MCF 10A (cell line): ENCODE measurements around the gene CHGA. TPM values are rescaled to one million over a fixed set of nuclear protein-coding genes. Genes with fewer than 3 reads are reported as not detected.
A peak's percentile ranks its signal among the peaks of the same experiment; 100 is the strongest.

Experiments used
- BruUV-seq: library from RNA; stranded (reverse); fragments of 400-500 nt; replicated peaks from 2 replicates; lab custom pipeline; 2021; lab: Mats Ljungman, UMichigan
- CTCF ChIA-PET: fragments of 300-600 bp; sonication (Branson Sonifier 250); formaldehyde crosslinking; extraction: SDS; loops from one replicate; lab custom pipeline; 2021; ENCODE audit warnings: antibody characterized with exemption, inconsistent platforms; lab: Yijun Ruan, JAX
- POLR2A ChIA-PET: fragments of 300-600, 350-650 bp; sonication (Branson Sonifier 250); formaldehyde crosslinking; extraction: SDS; loops from one replicate; lab custom pipeline; 2020; ENCODE audit warnings: antibody characterized with exemption, inconsistent platforms; lab: Yijun Ruan, JAX
- DNase-seq: peaks from one replicate; pipeline ENCODE4 v3.0.0-alpha.2; 2018; ENCODE audit not compliant: unreplicated experiment
- H3K27ac Mint-ChIP-seq: one replicate; pipeline ENCODE4 v1.8.0; 2022; ENCODE audit warnings: mild to moderate bottlenecking, low read depth, mixed read lengths; ENCODE audit not compliant: unreplicated experiment
- H3K27me3 Mint-ChIP-seq: one replicate; pipeline ENCODE4 v1.8.0; 2022; ENCODE audit warnings: mixed read lengths; ENCODE audit not compliant: insufficient read depth, unreplicated experiment
- H3K36me3 Mint-ChIP-seq: one replicate; pipeline ENCODE4 v1.8.0; 2022; ENCODE audit warnings: mild to moderate bottlenecking, moderate library complexity, mixed read lengths; ENCODE audit not compliant: insufficient read depth, unreplicated experiment
- H3K4me1 Mint-ChIP-seq: one replicate; pipeline ENCODE4 v1.8.0; 2022; ENCODE audit warnings: mixed read lengths; ENCODE audit not compliant: insufficient read depth, unreplicated experiment
- H3K4me3 Mint-ChIP-seq: one replicate; pipeline ENCODE4 v1.8.0; 2022; ENCODE audit warnings: mild to moderate bottlenecking, moderate library complexity, mixed read lengths; ENCODE audit not compliant: unreplicated experiment
- H3K9me3 Mint-ChIP-seq: one replicate; pipeline ENCODE4 v1.8.0; 2022; ENCODE audit warnings: mixed read lengths; ENCODE audit not compliant: unreplicated experiment
- intact Hi-C: fragments of 100-400 bp; cut with micrococcal nuclease; formaldehyde crosslinking; loops from 2 replicates; pipeline ENCODE4 v1.14.1; 2022
- total RNA-seq: library from RNA; stranded (reverse); gene quantifications from 2 replicates; pipeline ENCODE4 v1.2.3, GENCODE V29; 2022
- TF ChIP-seq, protein P1 (sequence below): fragments of 200-600 bp; IDR thresholded peaks from one replicate; pipeline ENCODE4 v1.8.0; 2022; ENCODE audit warnings: antibody characterized with exemption, mild to moderate bottlenecking; ENCODE audit not compliant: unreplicated experiment

The CHGA gene
- total RNA-seq, 1 experiment from 2014 or later: 0.35 TPM

- peaks cover 55% of the 10 kb centered on the region for H3K36me3 Mint-ChIP-seq
- ChIA-PET CTCF (interaction anchor here (0.7 to 1.0 kb wide), 2 partner anchors 16 to 83 kb away, joined by 3 to 4 read pairs; no protein-coding TSS in a partner anchor), POLR2A (no interaction called here)
- TF ChIP-seq, protein P1, sequence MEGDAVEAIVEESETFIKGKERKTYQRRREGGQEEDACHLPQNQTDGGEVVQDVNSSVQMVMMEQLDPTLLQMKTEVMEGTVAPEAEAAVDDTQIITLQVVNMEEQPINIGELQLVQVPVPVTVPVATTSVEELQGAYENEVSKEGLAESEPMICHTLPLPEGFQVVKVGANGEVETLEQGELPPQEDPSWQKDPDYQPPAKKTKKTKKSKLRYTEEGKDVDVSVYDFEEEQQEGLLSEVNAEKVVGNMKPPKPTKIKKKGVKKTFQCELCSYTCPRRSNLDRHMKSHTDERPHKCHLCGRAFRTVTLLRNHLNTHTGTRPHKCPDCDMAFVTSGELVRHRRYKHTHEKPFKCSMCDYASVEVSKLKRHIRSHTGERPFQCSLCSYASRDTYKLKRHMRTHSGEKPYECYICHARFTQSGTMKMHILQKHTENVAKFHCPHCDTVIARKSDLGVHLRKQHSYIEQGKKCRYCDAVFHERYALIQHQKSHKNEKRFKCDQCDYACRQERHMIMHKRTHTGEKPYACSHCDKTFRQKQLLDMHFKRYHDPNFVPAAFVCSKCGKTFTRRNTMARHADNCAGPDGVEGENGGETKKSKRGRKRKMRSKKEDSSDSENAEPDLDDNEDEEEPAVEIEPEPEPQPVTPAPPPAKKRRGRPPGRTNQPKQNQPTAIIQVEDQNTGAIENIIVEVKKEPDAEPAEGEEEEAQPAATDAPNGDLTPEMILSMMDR: no peak
- peaks cover 18% of the 10 kb centered on the region for H3K9me3 Mint-ChIP-seq
- intact Hi-C loops: no loop called here
- no peaks in the 10 kb centered on the region for H3K27me3 Mint-ChIP-seq
- no peak overlapping the region for H3K27ac Mint-ChIP-seq
- H3K4me1 Mint-ChIP-seq: peaks cover 11% of the 10 kb centered on the region
- no TSS peak for BruUV-seq
- H3K4me3 Mint-ChIP-seq: no peak overlapping the region
- DNase-seq: no peak
Observed at GRCh38 chr14:92980866-92981265, 57.9 kb downstream of the CHGA start.

DNA sequence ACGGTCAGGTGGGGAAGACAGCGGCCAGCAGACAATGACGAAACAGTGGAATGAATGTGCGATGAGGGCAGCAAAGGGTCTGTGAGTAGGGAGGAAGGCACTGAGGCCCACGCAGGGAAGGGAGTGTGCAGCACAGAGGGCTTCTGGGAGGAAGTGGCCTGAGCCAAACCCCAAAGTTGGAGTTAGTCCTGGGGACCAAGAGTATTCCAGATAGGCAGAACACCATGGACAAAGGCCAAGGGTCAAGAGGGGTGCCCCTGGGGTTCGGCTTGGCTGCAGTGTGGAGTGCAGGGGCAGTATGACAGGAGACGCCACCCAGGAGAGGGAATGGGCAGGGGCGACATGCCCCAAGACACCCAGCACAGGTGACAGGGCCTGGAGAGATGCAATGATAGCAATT lies 58.8 kb downstream of the CHGA start:
- CTCF ChIA-PET: no interaction called here
- Mint-ChIP-seq H3K4me1 (peaks cover 18% of the 10 kb centered on the region), H3K4me3 (no peak overlapping the region), H3K27ac (peak overlapping the region; percentile 10), H3K9me3 (peaks cover 18% of the 10 kb centered on the region), H3K27me3 (no peaks in the 10 kb centered on the region), H3K36me3 (peaks cover 52% of the 10 kb centered on the region)
- no peak for DNase-seq
- POLR2A ChIA-PET: no interaction called here
- no TSS peak for BruUV-seq
- TF ChIP-seq, protein P1: no peak
- intact Hi-C loops: no loop called here

DNA sequence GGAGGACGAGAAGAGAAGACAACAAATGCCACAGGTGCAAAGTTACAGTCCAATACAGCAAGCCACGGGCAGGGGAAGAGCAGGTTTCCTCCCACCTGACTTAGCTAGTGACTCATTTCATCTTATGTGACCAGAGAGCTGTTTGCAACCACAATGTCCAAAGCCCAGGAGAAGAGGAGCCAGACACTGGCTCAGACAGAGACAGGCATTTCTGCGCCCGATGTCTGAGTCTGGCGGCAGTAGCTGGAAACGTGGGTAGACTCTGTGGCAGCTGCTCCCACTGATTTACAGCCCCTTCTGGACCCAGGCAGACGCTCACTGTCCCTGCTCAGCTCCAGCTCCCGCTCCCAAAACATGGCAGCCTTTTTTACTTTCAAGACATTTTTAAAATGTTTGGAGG lies 60.0 kb downstream of the CHGA start:
- DNase-seq: no peak
- peaks cover 42% of the 10 kb centered on the region for H3K36me3 Mint-ChIP-seq
- no TSS peak for BruUV-seq
- H3K4me1 Mint-ChIP-seq: peaks cover 18% of the 10 kb centered on the region
- H3K4me3 Mint-ChIP-seq: no peak overlapping the region
- TF ChIP-seq, protein P1: no peak
- intact Hi-C loops: no loop called here
- H3K9me3 Mint-ChIP-seq: peaks cover 12% of the 10 kb centered on the region
- ChIA-PET CTCF (interaction anchor here (1.0 to 1.1 kb wide), 2 partner anchors 31 to 130 kb away, joined by 3 read pairs; no protein-coding TSS in a partner anchor), POLR2A (no interaction called here)
- no peak overlapping the region for H3K27ac Mint-ChIP-seq
- H3K27me3 Mint-ChIP-seq: no peaks in the 10 kb centered on the region

- Mint-ChIP-seq H3K36me3 (peaks cover 39% of the 10 kb centered on the region), H3K27ac (no peak overlapping the region), H3K27me3 (no peaks in the 10 kb centered on the region), H3K4me1 (peaks cover 18% of the 10 kb centered on the region), H3K9me3 (peaks cover 6% of the 10 kb centered on the region), H3K4me3 (no peak overlapping the region)
- no TSS peak for BruUV-seq
- POLR2A ChIA-PET: no interaction called here
- TF ChIP-seq, protein P1: no peak
- CTCF ChIA-PET: no interaction called here
- intact Hi-C loops: no loop called here
- DNase-seq: no peak
Observed at GRCh38 chr14:92984082-92984788, 61.3 kb downstream of the CHGA start.

Other genes starting within 250 kb of the CHGA start
- 16.6 and 20.0 TPM in 2 replicates for gene LGMN, start 174.5 kb upstream of the CHGA start, total RNA-seq
- gene GOLGA5, start 128.8 kb upstream of the CHGA start, total RNA-seq: 60.6 and 64.8 TPM in 2 replicates
- gene ITPK1, start 192.8 kb downstream of the CHGA start, total RNA-seq: 84.7 and 133 TPM in 2 replicates